ENCODE measurements around the gene DHTKD1. TPM values are rescaled to one million over a fixed set of nuclear protein-coding genes. Genes with fewer than 3 reads are reported as not detected.

DHTKD1 gene
- total and polyA plus RNA-seq, 12 donors = 8.0 to 44.8 (median 24.7) TPM

DNA sequence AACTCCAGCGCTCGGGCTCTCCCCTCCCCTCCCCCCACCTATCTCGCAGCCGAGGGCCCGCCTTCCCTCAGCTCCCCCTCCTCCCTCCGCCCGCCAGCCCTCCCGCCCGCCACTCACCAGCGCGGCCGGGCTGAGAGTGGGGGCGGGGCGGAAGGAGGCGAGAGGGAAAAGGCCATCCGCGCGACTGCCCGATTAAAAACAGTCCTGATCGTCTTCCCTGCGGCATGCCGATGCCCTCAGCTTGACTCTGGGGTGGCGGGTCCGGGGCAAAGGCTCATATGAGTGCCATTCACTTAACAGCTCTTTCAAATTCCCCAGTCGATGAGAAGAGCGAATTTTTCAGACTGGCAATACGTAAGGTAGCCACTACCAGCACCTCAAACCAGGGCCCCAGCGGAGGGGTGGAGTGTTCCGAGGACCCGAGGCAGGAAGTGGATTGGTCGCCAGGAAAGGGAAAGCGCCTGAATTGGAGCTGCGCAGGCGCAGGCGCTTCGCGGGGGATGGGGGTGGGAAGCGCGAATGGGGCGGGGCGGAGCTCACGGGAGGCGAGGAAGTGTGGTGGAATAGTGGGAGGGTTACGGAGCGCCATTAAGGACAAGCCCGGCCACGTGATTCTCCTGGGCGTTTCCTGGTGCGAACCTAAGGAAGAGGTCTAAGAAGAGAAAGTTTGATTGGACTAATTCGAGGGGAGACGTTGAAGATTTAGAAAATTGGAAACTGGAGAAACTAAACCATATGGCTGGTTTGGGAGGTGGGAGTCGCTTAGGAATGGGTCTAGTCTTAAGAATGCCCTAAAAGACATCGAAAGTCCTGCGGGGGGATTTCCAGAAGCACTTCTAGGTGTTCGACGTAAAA is 25.7 kb upstream of the DHTKD1 start, which contains the start of gene UPF2:
TSS of gene UPF2 (minus strand) at position 13 of the 855 bp plus-strand sequence. CDS start 7,386 bp downstream, outside the sequence.
- Histone ChIP-seq H3K4me3 (peak within 1 kb of the TSS; percentile 66 to 100 (median 86)), H3K27ac (peak within 1 kb of the TSS; percentile 66 to 99 (median 96)), H3K9me3 (replicated peaks in 1 of 3) (no peaks in the 10 kb centered on the region), H3K27me3 (no peaks in the 10 kb centered on the region), H3K4me1 (replicated peaks in 1 of 2) (peaks cover 0 to 19% of the 10 kb centered on the region in 2 donors), H3K36me3 (replicated peaks in 1 of 2) (no peaks in the 10 kb centered on the region)
- DNase-seq = peak; percentile 98 to 99 (median 99)
- peak; percentile 35 to 66 for TF ChIP-seq POLR2A (IDR thresholded peaks at IDR 0.05)
- TF ChIP-seq, protein P1, sequence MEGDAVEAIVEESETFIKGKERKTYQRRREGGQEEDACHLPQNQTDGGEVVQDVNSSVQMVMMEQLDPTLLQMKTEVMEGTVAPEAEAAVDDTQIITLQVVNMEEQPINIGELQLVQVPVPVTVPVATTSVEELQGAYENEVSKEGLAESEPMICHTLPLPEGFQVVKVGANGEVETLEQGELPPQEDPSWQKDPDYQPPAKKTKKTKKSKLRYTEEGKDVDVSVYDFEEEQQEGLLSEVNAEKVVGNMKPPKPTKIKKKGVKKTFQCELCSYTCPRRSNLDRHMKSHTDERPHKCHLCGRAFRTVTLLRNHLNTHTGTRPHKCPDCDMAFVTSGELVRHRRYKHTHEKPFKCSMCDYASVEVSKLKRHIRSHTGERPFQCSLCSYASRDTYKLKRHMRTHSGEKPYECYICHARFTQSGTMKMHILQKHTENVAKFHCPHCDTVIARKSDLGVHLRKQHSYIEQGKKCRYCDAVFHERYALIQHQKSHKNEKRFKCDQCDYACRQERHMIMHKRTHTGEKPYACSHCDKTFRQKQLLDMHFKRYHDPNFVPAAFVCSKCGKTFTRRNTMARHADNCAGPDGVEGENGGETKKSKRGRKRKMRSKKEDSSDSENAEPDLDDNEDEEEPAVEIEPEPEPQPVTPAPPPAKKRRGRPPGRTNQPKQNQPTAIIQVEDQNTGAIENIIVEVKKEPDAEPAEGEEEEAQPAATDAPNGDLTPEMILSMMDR (IDR thresholded peaks at IDR 0.05) = peak in 3 of 6 experiments; percentile 16 to 33 (median 22)
- intact Hi-C loops (cut with DNase I) = no loop called here
- 3 to 9% (median 6%) methylated on average over 26 to 55 of the region's 56 CpGs for WGBS, 4 donors

DNA sequence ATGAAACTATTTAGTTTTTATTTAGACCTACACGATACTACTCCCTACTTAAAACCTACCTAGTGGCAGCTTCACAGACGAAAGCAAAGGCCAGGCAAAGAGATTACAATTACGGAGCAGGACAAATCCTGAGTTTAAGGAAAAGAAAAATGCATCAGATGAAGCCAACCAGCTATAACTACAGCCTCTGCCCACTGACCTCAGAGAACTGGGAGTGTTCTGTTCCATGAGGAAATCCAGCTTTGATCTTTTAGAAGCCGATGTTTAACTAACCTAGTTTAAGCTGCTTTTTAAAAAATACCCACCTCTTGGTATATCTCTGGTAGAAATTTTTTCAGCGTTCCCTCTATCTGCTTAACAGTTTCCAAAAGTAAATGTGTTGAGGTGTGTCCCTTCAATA is 23.2 kb upstream of the DHTKD1 start:
- no peaks in the 10 kb centered on the region for H3K9me3 ChIP-seq (replicated peaks in 1 of 3)
- H3K4me3 ChIP-seq = no peak overlapping the region
- intact Hi-C loops (cut with DNase I) = no loop called here
- no peak for TF ChIP-seq POLR2A (IDR thresholded peaks at IDR 0.05)
- TF ChIP-seq, protein P1 (IDR thresholded peaks at IDR 0.05) = no peak
- H3K36me3 ChIP-seq (replicated peaks in 1 of 2) = no peaks in the 10 kb centered on the region
- 68 to 82% (median 76%) methylated on average over 5 of the region's 5 CpGs for WGBS, 4 donors
- H3K4me1 ChIP-seq (replicated peaks in 1 of 2) = peaks cover 0 to 16% of the 10 kb centered on the region in 2 donors
- no peak overlapping the region for H3K27ac ChIP-seq
- H3K27me3 ChIP-seq = no peaks in the 10 kb centered on the region
- no peak for DNase-seq

DNA sequence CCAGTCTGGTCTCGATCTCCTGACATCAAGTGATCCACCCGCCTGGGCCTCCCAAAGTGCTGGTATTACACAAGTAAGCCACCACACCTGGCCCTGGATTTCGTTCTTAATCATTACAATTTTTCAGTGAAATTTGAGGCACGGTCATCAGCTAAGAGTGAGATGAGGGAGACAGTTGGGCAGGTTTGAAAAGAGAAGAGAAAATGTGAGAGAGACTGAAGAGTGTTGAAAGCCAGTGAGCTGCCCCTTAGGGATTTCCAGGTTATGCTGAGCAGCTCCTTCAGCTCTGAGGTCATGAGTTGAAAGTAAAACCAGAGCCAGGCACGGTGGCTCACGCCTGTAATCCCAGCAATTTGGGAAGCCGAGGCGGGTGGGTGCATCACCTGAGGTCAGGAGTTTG is 20.2 kb upstream of the DHTKD1 start:
- DNase-seq = no peak
- H3K9me3 ChIP-seq (replicated peaks in 1 of 3) = no peaks in the 10 kb centered on the region
- no peak overlapping the region for H3K4me3 ChIP-seq
- intact Hi-C loops (cut with DNase I) = no loop called here
- WGBS, 4 donors = 71 to 81% (median 75%) methylated on average over 8 of the region's 8 CpGs
- TF ChIP-seq, protein P1 (IDR thresholded peaks at IDR 0.05) = no peak
- no peak for TF ChIP-seq POLR2A (IDR thresholded peaks at IDR 0.05)
- H3K4me1 ChIP-seq (replicated peaks in 1 of 2) = peaks cover 0 to 1% of the 10 kb centered on the region in 2 donors
- H3K36me3 ChIP-seq (replicated peaks in 1 of 2) = no peaks in the 10 kb centered on the region
- no peak overlapping the region for H3K27ac ChIP-seq
- H3K27me3 ChIP-seq = no peaks in the 10 kb centered on the region

DNA sequence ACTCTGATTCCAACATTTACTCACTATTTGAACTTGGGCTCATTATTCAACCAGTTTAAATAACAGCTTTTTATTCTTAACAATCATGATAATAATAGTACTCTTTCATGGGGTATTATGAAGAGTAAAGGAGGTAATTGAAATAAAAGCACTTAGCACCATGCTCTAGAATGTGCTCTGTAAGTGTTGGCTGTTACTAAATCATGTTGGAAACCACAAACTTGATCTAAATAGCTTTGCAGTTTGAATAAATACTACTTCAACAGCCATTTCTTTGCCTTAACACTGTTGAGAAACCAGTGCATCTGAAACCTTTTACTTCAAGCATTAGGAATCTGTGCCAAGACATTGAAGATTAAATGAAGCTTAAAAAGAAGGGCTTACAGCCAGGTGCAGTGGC is 18.2 kb upstream of the DHTKD1 start:
- H3K9me3 ChIP-seq (replicated peaks in 1 of 3) = no peaks in the 10 kb centered on the region
- H3K4me1 ChIP-seq (replicated peaks in 1 of 2) = peaks cover 7% of the 10 kb centered on the region in 2 donors
- intact Hi-C loops (cut with DNase I) = no loop called here
- DNase-seq = no peak
- no peak overlapping the region for H3K27ac ChIP-seq
- H3K27me3 ChIP-seq = no peaks in the 10 kb centered on the region
- H3K36me3 ChIP-seq (replicated peaks in 1 of 2) = no peaks in the 10 kb centered on the region
- H3K4me3 ChIP-seq = no peak overlapping the region
- TF ChIP-seq POLR2A (IDR thresholded peaks at IDR 0.05) = no peak
- TF ChIP-seq, protein P1 (IDR thresholded peaks at IDR 0.05) = no peak
